Endothelial cell of umbilical vein (primary cell): ENCODE measurements around the gene GRAMD1A. TPM values are rescaled to one million over a fixed set of nuclear protein-coding genes. Genes with fewer than 3 reads are reported as not detected.

Experiments used
- BruUV-seq: library from RNA; stranded (reverse); fragments of 400-500 nt; replicated peaks from 2 replicates; lab custom pipeline; 2021; lab: Mats Ljungman, UMichigan
- CTCF ChIA-PET: fragments of 300-600, 350-600 bp; sonication (Branson Sonifier 250); formaldehyde crosslinking; loops from one replicate; lab custom pipeline; 2021; ENCODE audit warnings: antibody characterized with exemption, inconsistent platforms; lab: Charles Lee
- POLR2A ChIA-PET: fragments of 300-600, 350-600 bp; sonication (Branson Sonifier 250); formaldehyde crosslinking; loops from one replicate; lab custom pipeline; 2021; ENCODE audit warnings: antibody characterized with exemption, inconsistent platforms; lab: Charles Lee
- DNase-seq: peaks from one replicate; pipeline ENCODE4 v3.0.0-alpha.2; 2011; ENCODE audit warnings: low read depth, low spot score
- FAIRE-seq: peaks from 2 replicates; lab custom pipeline; 2011; peaks lifted over from hg19 to GRCh38; lab: Jason Lieb, UNC
- H2AFZ ChIP-seq: 2 replicates; pipeline ENCODE4 v1.6.0; 2012; ENCODE audit warnings: low read depth, low read length, control low read depth, inconsistent platforms
- H3K27ac ChIP-seq: 2 replicates; pipeline ENCODE4 v1.5.1; 2011; ENCODE audit warnings: low read depth, mild to moderate bottlenecking, control low read depth, low read length, moderate library complexity; ENCODE audit not compliant: insufficient read depth
- H3K27me3 ChIP-seq, 2 experiments: 2 replicates each; pipeline versions ENCODE4 v1.6.0 to v1.6.1; 2011; ENCODE audit warnings: low read length in 2 of 2, mixed read lengths in 1 of 2; ENCODE audit not compliant: control insufficient read depth in 2 of 2, insufficient read depth in 2 of 2
- H3K36me3 ChIP-seq, 2 experiments: 2 replicates in 1 of 2; 3 replicates in 1 of 2; pipeline ENCODE4 v1.5.1; 2011; ENCODE audit warnings: low read length in 2 of 2, mild to moderate bottlenecking in 1 of 2, moderate library complexity in 1 of 2; ENCODE audit not compliant: control insufficient read depth in 2 of 2, insufficient read depth in 2 of 2; ENCODE audit errors: extremely low read depth in 1 of 2
- H3K4me1 ChIP-seq: 3 replicates; pipeline ENCODE4 v1.5.1; 2011; ENCODE audit warnings: mild to moderate bottlenecking, low read length; ENCODE audit not compliant: control insufficient read depth, insufficient read depth; ENCODE audit errors: extremely low read depth
- H3K4me2 ChIP-seq: 2 replicates; pipeline ENCODE4 v1.6.1; 2011; ENCODE audit warnings: low read length, control low read depth, mixed read lengths; ENCODE audit not compliant: insufficient read depth
- H3K4me3 ChIP-seq, 3 experiments: fragments of 200-600 bp in 1 of 3; sonication (generic), shearing (Covaris generic) in 1 of 3; replicated peaks in 1 of 3; 2 replicates each; pipeline ENCODE4 v1.5.1; 2011 to 2016; ENCODE audit warnings: control low read depth in 3 of 3, low read length in 3 of 3, mild to moderate bottlenecking in 2 of 3, inconsistent platforms in 1 of 3, low read depth in 1 of 3, moderate library complexity in 1 of 3; ENCODE audit not compliant: insufficient read depth in 1 of 3
- H3K79me2 ChIP-seq: 2 replicates; pipeline ENCODE4 v1.6.0; 2012; ENCODE audit warnings: low read length, inconsistent platforms; ENCODE audit not compliant: control insufficient read depth, insufficient read depth
- H3K9ac ChIP-seq: replicated peaks from 2 replicates; pipeline ENCODE3; 2011; ENCODE audit warnings: low read length, control low read depth; ENCODE audit not compliant: insufficient read depth; ENCODE audit errors: extremely low read depth
- H3K9me1 ChIP-seq: replicated peaks from 3 replicates; pipeline ENCODE4 v1.6.0; 2011; ENCODE audit warnings: mild to moderate bottlenecking, low read length; ENCODE audit not compliant: control insufficient read depth, insufficient read depth; ENCODE audit errors: extremely low read depth
- H3K9me3 ChIP-seq: replicated peaks from 2 replicates; pipeline ENCODE4 v1.5.1; 2012; ENCODE audit warnings: low read length, inconsistent platforms; ENCODE audit not compliant: control insufficient read depth, insufficient read depth
- H4K20me1 ChIP-seq: replicated peaks from 2 replicates; pipeline ENCODE3; 2011; ENCODE audit warnings: mild to moderate bottlenecking, low read length; ENCODE audit not compliant: control insufficient read depth, insufficient read depth; ENCODE audit errors: extremely low read depth
- CTCF ChIP-seq, 2 donors: IDR thresholded peaks; 1 replicate in 1 of 2; 2 replicates in 1 of 2; pipeline ENCODE4 v1.5.1; 2011; ENCODE audit warnings: low read length in 2 of 2, mild to moderate bottlenecking in 2 of 2, moderate library complexity in 2 of 2, control low read depth in 1 of 2, inconsistent platforms in 1 of 2, low read depth in 1 of 2; ENCODE audit not compliant: insufficient read depth in 1 of 2; ENCODE audit errors: extremely low read depth in 1 of 2
- EZH2 ChIP-seq: IDR thresholded peaks from 2 replicates; pipeline ENCODE4 v1.6.1; 2012; ENCODE audit warnings: borderline replicate concordance, low read depth, mild to moderate bottlenecking, moderate library complexity, low read length, inconsistent platforms; ENCODE audit not compliant: severe bottlenecking
- FOS ChIP-seq: IDR thresholded peaks from 2 replicates; pipeline ENCODE4 v1.6.1; 2011; ENCODE audit warnings: mild to moderate bottlenecking, low read length, moderate library complexity, borderline replicate concordance; ENCODE audit not compliant: insufficient read depth
- JUN ChIP-seq: IDR thresholded peaks from 2 replicates; pipeline ENCODE4 v1.6.1; 2011; ENCODE audit warnings: borderline replicate concordance, low read depth; ENCODE audit not compliant: insufficient read length, insufficient read depth
- POLR2A ChIP-seq: IDR thresholded peaks from 2 replicates; pipeline ENCODE4 v1.6.1; 2012; ENCODE audit warnings: low read depth, mild to moderate bottlenecking, control low read depth, low read length
- dilution Hi-C: fragments of 300-500 bp; cut with MboI; formaldehyde crosslinking; loops from one replicate; pipeline ENCODE4 v1.15.0; 2019; ENCODE audit warnings: low sequenced_read_pairs; ENCODE audit not compliant: extremely low pct_ligation_motif_present
- intact Hi-C: fragments of 100-400 bp; cut with micrococcal nuclease; formaldehyde crosslinking; loops from one replicate; pipeline ENCODE4 v1.10.0; 2022
- polyA plus RNA-seq, 4 experiments: library from polyadenylated mRNA; depleted of rRNA in 3 of 4; stranded (reverse) in 3 of 4; unstranded in 1 of 4; fragments of >200 nt; gene quantifications; 2 replicates each; pipeline versions ENCODE4 v1.2.1 to v1.2.3, GENCODE V29; 2011 to 2012; ENCODE audit warnings: missing spikeins in 1 of 4
- total RNA-seq: library from RNA; stranded (reverse); gene quantifications from 2 replicates; pipeline ENCODE4 v1.2.3, GENCODE V29; 2021

The GRAMD1A gene
- total and polyA plus RNA-seq, 2 donors (not counting 3 experiments of a cell fraction or from before 2014, with no cell fraction given), result 127 to 130 TPM

- POLR2A ChIA-PET, result interaction anchor here (0.9 kb wide), 1 partner anchor 13 kb away, joined by 6 read pairs; no protein-coding TSS in a partner anchor
- Histone ChIP-seq H3K36me3 (peaks cover 0 to 2% of the 10 kb centered on the region in 2 experiments), H3K9ac (no peak overlapping the region), H3K4me1 (peaks cover 25% of the 10 kb centered on the region), H3K79me2 (no peaks in the 10 kb centered on the region), H3K9me3 (no peaks in the 10 kb centered on the region), H3K27ac (peak overlapping the region; percentile 31), H3K9me1 (no peaks in the 10 kb centered on the region), H3K4me2 (peak overlapping the region; percentile 3), H3K4me3 (no peak overlapping the region), H2AFZ (peak overlapping the region; percentile 47), H4K20me1 (no peaks in the 10 kb centered on the region), H3K27me3 (no peaks in the 10 kb centered on the region)
- no peak for TF ChIP-seq CTCF (IDR thresholded peaks at IDR 0.05; ENCODE audit: extremely low read depth in 1 of 2, insufficient read depth in 1 of 2, low read depth in 1 of 2, low read length in 2 of 2)
- TF ChIP-seq FOS, result peak; percentile 26
- no peak for TF ChIP-seq POLR2A
- no peak for TF ChIP-seq EZH2
- no peak for TF ChIP-seq JUN
- FAIRE-seq (peak; percentile 97), DNase-seq (peak; percentile 57)
- CTCF ChIA-PET, result interaction anchor here (0.6 to 1.4 kb wide), 9 partner anchors 8 to 105 kb away, joined by 3 to 8 read pairs (median 3); partner anchors contain the start of genes FXYD7 and SCN1B
- intact Hi-C loops (loop anchor here (10.0 kb wide), 1 partner anchor 227 kb away; the partner anchor contains the start of gene USF2), dilution Hi-C loops (no loop called here)
- BruUV-seq, result no TSS peak
These were observed 37.8 kb downstream of the GRAMD1A start for GRCh38 chr19:35037716-35038622.
